Body of pancreas (tissue), 4 donors: Measurements from ENCODE around the gene TACC3. TPM values are rescaled to one million over a fixed set of nuclear protein-coding genes. Genes with fewer than 3 reads are reported as not detected.

Source experiments
- ATAC-seq: fragments of 150-250 bp; one replicate; pipeline ENCODE4 v1.9.1; 2016
- DNase-seq, 4 donors: peaks; one replicate each; pipeline ENCODE4 v3.0.0-alpha.2; 2019
- H3K27ac ChIP-seq, 4 donors: fragments of 200-600 bp; sonication (generic); 1 replicate in 3 of 4; 2 replicates in 1 of 4; pipeline versions ENCODE4 v1.5.1 to v1.6.1; 2016 to 2019; ENCODE audit warnings: mild to moderate bottlenecking in 1 of 4, mixed read lengths in 1 of 4, moderate library complexity in 1 of 4
- H3K27me3 ChIP-seq, 2 donors: fragments of 200-600 bp; sonication (generic); one replicate each; pipeline ENCODE4 v1.6.0; 2016; ENCODE audit warnings: mild to moderate bottlenecking in 1 of 2
- H3K36me3 ChIP-seq, 2 donors: fragments of 200-600 bp; sonication (generic); replicated peaks in 1 of 2; 2 replicates each; pipeline ENCODE4 v1.5.1; 2016; ENCODE audit warnings: low read depth in 2 of 2; ENCODE audit not compliant: insufficient read depth in 1 of 2
- H3K4me1 ChIP-seq: fragments of 200-600 bp; sonication (generic); one replicate; pipeline ENCODE4 v1.6.0; 2016
- H3K4me3 ChIP-seq, 2 donors: fragments of 200-600 bp; sonication (generic); 1 replicate in 1 of 2; 2 replicates in 1 of 2; pipeline ENCODE4 v1.5.1; 2016 to 2019
- H3K9me3 ChIP-seq, 3 donors: fragments of 200-600 bp; sonication (generic); 1 replicate in 2 of 3; 2 replicates in 1 of 3; pipeline ENCODE4 v1.5.1; 2016
- POLR2A ChIP-seq, 3 donors: fragments of 450-650 bp; IDR thresholded peaks; one replicate each; pipeline ENCODE4 v1.6.1; 2016; ENCODE audit warnings: antibody characterized with exemption in 3 of 3, mild to moderate bottlenecking in 2 of 3
- WGBS, 2 donors: methylation state at CpG; one replicate each; pipeline ENCODE4 v1.1.5; 2017; 5-methylcytosine and 5-hydroxymethylcytosine counted together
- intact Hi-C: fragments of 100-400 bp; cut with DNase I; formaldehyde crosslinking; loops from one replicate; pipeline ENCODE4 v1.15.1; 2023
- total RNA-seq, 2 donors: library from RNA; depleted of rRNA; stranded (reverse); fragments of >200 nt; gene quantifications; one replicate each; pipeline ENCODE4 v1.1.0, GENCODE V29; 2016
- TF ChIP-seq, protein P1 (sequence below), 7 experiments: fragments of 450-650 bp in 4 of 7; fragments of 200-600 bp in 3 of 7; sonication (generic) in 3 of 7; IDR thresholded peaks; one replicate each; pipeline ENCODE4 v1.5.1; 2016 to 2019; ENCODE audit warnings: antibody characterized with exemption in 7 of 7

The TACC3 gene
- total RNA-seq, 2 donors from 2014 or later = 5.7 to 8.9 TPM

DNA sequence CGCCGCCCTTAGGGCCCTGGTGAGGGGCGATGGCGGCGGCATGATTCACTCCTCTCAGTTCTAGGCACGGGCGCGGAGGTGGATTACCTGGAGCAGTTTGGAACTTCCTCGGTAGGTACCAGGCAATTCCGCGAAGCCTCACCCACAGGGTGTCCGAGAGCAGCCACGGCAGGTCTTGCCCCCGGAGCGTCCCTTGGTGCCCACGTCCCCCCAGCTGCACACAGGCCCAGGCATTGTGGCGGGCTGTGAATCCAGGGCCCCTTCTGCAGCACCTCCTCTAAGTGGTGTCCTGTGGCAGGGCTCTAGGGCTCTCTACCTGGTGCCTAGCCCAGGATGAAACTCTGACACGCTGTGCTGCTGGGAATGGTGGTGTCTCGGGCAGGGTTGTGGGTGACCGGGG is 13.9 kb downstream of the TACC3 start:
- DNase-seq (no peak), ATAC-seq (no peak)
- Histone ChIP-seq H3K27me3 (no peaks in the 10 kb centered on the region), H3K9me3 (peaks cover 0 to 7% (median 0%) of the 10 kb centered on the region in 3 donors), H3K27ac (no peak overlapping the region), H3K4me3 (no peak overlapping the region), H3K4me1 (no peaks in the 10 kb centered on the region), H3K36me3 (no peaks in the 10 kb centered on the region)
- TF ChIP-seq, protein P1, sequence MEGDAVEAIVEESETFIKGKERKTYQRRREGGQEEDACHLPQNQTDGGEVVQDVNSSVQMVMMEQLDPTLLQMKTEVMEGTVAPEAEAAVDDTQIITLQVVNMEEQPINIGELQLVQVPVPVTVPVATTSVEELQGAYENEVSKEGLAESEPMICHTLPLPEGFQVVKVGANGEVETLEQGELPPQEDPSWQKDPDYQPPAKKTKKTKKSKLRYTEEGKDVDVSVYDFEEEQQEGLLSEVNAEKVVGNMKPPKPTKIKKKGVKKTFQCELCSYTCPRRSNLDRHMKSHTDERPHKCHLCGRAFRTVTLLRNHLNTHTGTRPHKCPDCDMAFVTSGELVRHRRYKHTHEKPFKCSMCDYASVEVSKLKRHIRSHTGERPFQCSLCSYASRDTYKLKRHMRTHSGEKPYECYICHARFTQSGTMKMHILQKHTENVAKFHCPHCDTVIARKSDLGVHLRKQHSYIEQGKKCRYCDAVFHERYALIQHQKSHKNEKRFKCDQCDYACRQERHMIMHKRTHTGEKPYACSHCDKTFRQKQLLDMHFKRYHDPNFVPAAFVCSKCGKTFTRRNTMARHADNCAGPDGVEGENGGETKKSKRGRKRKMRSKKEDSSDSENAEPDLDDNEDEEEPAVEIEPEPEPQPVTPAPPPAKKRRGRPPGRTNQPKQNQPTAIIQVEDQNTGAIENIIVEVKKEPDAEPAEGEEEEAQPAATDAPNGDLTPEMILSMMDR (IDR thresholded peaks at IDR 0.05) = no peak
- 92 to 96% methylated on average over 8 to 20 of the region's 20 CpGs for WGBS, 2 donors
- intact Hi-C loops = no loop called here

DNA sequence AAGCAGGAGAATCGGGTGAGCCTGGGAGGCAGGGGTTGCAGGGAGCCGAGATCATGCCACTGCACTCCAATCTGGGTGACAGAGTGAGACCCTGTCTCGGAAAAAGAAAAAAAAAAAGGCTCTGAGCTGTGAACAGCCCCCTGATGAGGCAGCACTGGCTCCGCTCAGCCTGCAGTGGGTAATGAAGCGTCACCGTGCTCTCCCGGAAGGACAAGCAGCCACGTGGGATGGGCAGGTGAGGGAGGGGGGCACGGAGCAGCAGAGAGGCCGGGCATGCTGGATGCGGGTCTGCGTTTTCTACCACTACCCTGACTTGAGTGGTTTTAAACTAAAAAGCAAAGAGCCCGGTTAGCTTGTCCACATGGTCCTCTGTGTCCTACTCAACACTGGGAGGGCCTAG is 15.5 kb downstream of the TACC3 start:
- Histone ChIP-seq H3K27me3 (no peaks in the 10 kb centered on the region), H3K4me3 (no peak overlapping the region), H3K36me3 (no peaks in the 10 kb centered on the region), H3K4me1 (no peaks in the 10 kb centered on the region), H3K27ac (no peak overlapping the region), H3K9me3 (peaks cover 0 to 7% (median 0%) of the 10 kb centered on the region in 3 donors)
- WGBS, 2 donors = 95% methylated on average over 13 of the region's 13 CpGs
- TF ChIP-seq POLR2A (IDR thresholded peaks at IDR 0.05) = no peak
- TF ChIP-seq, protein P1 (IDR thresholded peaks at IDR 0.05) = no peak
- no peak for ATAC-seq
- no peak for DNase-seq
- intact Hi-C loops = no loop called here

DNA sequence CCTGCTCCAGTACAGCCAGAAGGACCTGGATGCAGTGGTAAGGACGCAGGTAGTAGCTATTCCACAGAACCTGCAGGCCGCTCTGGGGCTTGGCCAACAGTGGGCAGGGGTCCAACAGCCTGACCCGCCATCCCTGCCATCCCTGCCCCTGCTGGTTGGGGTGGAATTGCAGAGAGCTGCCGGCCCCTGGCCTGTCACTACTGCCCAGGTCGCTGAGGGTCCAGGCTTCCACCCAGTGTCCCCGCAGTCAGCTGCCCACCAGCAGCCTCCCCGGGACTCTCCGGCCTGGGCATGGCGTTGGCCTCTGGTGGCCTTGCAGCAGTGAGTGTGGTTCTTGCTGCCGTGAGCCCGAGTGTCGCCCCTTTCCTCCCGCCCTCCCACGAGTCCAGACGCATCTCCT is 16.3 kb downstream of the TACC3 start:
- 96% methylated on average over 14 of the region's 15 CpGs; no CpG with 5 or more reads in 1 of the 2 donors for WGBS, 2 donors
- Histone ChIP-seq H3K4me1 (no peaks in the 10 kb centered on the region), H3K36me3 (no peaks in the 10 kb centered on the region), H3K27me3 (no peaks in the 10 kb centered on the region), H3K27ac (no peak overlapping the region), H3K9me3 (peaks cover 0 to 7% (median 0%) of the 10 kb centered on the region in 3 donors), H3K4me3 (no peak overlapping the region)
- TF ChIP-seq, protein P1 (IDR thresholded peaks at IDR 0.05) = no peak
- no peak for TF ChIP-seq POLR2A (IDR thresholded peaks at IDR 0.05)
- intact Hi-C loops = no loop called here
- no peak for DNase-seq
- no peak for ATAC-seq

DNA sequence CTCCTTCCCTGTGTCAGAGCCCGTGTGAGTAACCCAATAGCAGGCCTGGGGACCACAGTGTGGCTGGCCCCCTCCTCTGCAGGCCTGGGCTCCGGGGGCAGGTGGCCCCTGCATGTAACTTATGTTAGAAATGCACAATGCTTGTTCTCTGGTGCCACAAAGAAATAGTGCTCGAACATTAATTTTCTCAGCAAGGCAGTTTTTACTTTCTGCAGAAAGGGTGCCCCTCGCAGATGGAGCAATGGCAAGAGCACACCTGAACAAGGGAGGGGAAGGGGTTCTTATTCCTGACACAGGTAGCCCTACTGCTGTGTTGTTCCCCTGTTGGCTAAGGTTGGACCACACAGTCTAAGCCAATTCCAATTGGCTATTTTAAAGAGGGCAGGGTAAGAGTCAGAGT is 17.1 kb downstream of the TACC3 start:
- ATAC-seq = no peak
- peaks cover 0 to 7% (median 0%) of the 10 kb centered on the region in 3 donors for H3K9me3 ChIP-seq
- intact Hi-C loops = no loop called here
- no peak for DNase-seq
- no peak overlapping the region for H3K4me3 ChIP-seq
- H3K36me3 ChIP-seq = no peaks in the 10 kb centered on the region
- no peaks in the 10 kb centered on the region for H3K27me3 ChIP-seq
- H3K27ac ChIP-seq = no peak overlapping the region
- no peak for TF ChIP-seq POLR2A (IDR thresholded peaks at IDR 0.05)
- TF ChIP-seq, protein P1 (IDR thresholded peaks at IDR 0.05) = no peak
- H3K4me1 ChIP-seq = no peaks in the 10 kb centered on the region
- WGBS, 2 donors = 96 to 100% methylated on average over 3 to 4 of the region's 4 CpGs

DNA sequence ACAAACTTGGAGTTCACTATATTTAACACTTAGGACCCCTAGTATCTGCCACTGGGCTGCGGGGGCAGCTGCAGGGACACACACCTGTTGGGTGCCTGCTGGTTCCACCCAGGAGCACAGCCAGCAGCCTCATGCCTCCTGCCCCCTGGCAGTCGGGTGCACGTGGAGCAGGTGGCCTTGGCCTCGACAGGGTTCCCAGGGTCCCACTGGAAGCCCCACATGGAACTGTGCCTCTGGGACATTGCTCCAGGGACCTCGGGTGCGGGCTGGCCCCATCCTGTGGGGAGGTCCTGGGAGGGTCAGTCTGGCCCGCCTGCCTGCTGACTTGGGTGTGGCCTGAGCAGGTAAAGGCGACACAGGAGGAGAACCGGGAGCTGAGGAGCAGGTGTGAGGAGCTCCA is 18.0 kb downstream of the TACC3 start:
- H3K36me3 ChIP-seq = no peaks in the 10 kb centered on the region
- H3K9me3 ChIP-seq = peaks cover 0 to 7% (median 0%) of the 10 kb centered on the region in 3 donors
- H3K4me1 ChIP-seq = no peaks in the 10 kb centered on the region
- ATAC-seq (no peak), DNase-seq (no peak)
- 95 to 100% methylated on average over 6 to 9 of the region's 9 CpGs for WGBS, 2 donors
- intact Hi-C loops = no loop called here
- TF ChIP-seq POLR2A (IDR thresholded peaks at IDR 0.05) = no peak
- TF ChIP-seq, protein P1 (IDR thresholded peaks at IDR 0.05) = no peak
- H3K27me3 ChIP-seq = no peaks in the 10 kb centered on the region
- H3K27ac ChIP-seq = no peak overlapping the region
- H3K4me3 ChIP-seq = no peak overlapping the region
